Measurements from ENCODE around the gene CYP2C19.
"Not testable (repeated sequence)": the region's sequence is repeated elsewhere in the genome, so short reads cannot be mapped to it uniquely, and the experiment has no call there.

The CYP2C19 gene

GRCh38 chr10:94878649-94879048 lies 116.2 kb downstream of the CYP2C19 start:
- TF ChIP-seq, protein P1, sequence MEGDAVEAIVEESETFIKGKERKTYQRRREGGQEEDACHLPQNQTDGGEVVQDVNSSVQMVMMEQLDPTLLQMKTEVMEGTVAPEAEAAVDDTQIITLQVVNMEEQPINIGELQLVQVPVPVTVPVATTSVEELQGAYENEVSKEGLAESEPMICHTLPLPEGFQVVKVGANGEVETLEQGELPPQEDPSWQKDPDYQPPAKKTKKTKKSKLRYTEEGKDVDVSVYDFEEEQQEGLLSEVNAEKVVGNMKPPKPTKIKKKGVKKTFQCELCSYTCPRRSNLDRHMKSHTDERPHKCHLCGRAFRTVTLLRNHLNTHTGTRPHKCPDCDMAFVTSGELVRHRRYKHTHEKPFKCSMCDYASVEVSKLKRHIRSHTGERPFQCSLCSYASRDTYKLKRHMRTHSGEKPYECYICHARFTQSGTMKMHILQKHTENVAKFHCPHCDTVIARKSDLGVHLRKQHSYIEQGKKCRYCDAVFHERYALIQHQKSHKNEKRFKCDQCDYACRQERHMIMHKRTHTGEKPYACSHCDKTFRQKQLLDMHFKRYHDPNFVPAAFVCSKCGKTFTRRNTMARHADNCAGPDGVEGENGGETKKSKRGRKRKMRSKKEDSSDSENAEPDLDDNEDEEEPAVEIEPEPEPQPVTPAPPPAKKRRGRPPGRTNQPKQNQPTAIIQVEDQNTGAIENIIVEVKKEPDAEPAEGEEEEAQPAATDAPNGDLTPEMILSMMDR (IDR thresholded peaks at IDR 0.05; ENCODE audit: low read depth, low read length, missing control alignments) = no peak
- no peak overlapping the region for H3K4me3 ChIP-seq (replicated peaks; ENCODE audit: low read depth, low read length)
- DNase-seq (ENCODE audit: extremely low read depth, low read depth) = no peak

- DNase-seq (ENCODE audit: extremely low read depth, low read depth) = no peak
- H3K4me3 ChIP-seq (replicated peaks; ENCODE audit: low read depth, low read length) = no peak overlapping the region
- TF ChIP-seq, protein P1 (IDR thresholded peaks at IDR 0.05; ENCODE audit: low read depth, low read length, missing control alignments) = no peak
Observed at GRCh38 chr10:94879214-94879613, 116.7 kb downstream of the CYP2C19 start.

GRCh38 chr10:94889123-94889522 lies 126.6 kb downstream of the CYP2C19 start:
- no peak overlapping the region for H3K4me3 ChIP-seq (replicated peaks; ENCODE audit: low read depth, low read length)
- no peak for DNase-seq (ENCODE audit: extremely low read depth, low read depth)
- TF ChIP-seq, protein P1 (IDR thresholded peaks at IDR 0.05; ENCODE audit: low read depth, low read length, missing control alignments) = no peak

GRCh38 chr10:94890264-94891022 lies 128.0 kb downstream of the CYP2C19 start:
- TF ChIP-seq, protein P1 (IDR thresholded peaks at IDR 0.05; ENCODE audit: low read depth, low read length, missing control alignments) = no peak
- no peak for DNase-seq (ENCODE audit: extremely low read depth, low read depth)

GRCh38 chr10:94898414-94898813 lies 135.9 kb downstream of the CYP2C19 start:
- H3K4me3 ChIP-seq (replicated peaks; ENCODE audit: low read depth, low read length); DNase-seq (ENCODE audit: extremely low read depth, low read depth): not testable (repeated sequence)

More at GRCh38 chr10:94890264-94891022, 128.0 kb downstream of the CYP2C19 start:
- no peak overlapping the region for H3K4me3 ChIP-seq (replicated peaks; ENCODE audit: low read depth, low read length)

GRCh38 chr10:94902080-94902479 lies 139.6 kb downstream of the CYP2C19 start:
- TF ChIP-seq, protein P1 (IDR thresholded peaks at IDR 0.05; ENCODE audit: low read depth, low read length, missing control alignments) = no peak
- no peak overlapping the region for H3K4me3 ChIP-seq (replicated peaks; ENCODE audit: low read depth, low read length)
- no peak for DNase-seq (ENCODE audit: extremely low read depth, low read depth)

DNA sequence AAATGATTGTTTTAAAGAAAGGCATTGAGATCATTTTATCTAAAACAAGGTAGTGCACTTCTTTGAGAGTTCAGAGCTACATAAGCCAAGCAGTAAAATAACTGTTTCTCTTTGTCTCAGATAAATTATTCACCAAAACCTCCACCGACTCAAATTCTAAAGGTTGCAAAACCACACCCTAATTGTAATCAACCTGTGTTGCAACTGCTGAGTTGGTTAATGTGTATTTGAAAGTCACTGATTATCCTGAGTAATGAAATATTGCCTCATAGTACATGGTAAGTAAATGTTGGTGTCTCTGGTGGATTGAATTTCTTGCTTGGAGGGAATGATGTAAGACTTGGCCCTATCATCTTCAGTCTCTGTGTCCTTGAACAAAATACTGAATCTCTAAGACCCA lies 140.1 kb downstream of the CYP2C19 start:
- TF ChIP-seq, protein P1 (IDR thresholded peaks at IDR 0.05; ENCODE audit: low read depth, low read length, missing control alignments) = no peak
- no peak overlapping the region for H3K4me3 ChIP-seq (replicated peaks; ENCODE audit: low read depth, low read length)
- DNase-seq (ENCODE audit: extremely low read depth, low read depth) = no peak

All from HFF-Myc (cell line).